GDM1 (cell line): Measurements from ENCODE around the gene GAD1.

ENCODE experiments used
- DNase-seq: peaks from one replicate; lab custom pipeline; 2025; lab: John Stamatoyannopoulos, UW

The GAD1 gene

GRCh38 chr2:170816504-170817092 lies at the start of gene GAD1:
Gene GAD1, plus strand, starts transcription at chr2:170816887. Its CDS starts 1,705 bp downstream, at chr2:170818592.
- DNase-seq = peak; percentile 44

GRCh38 chr2:170770008-170770605 lies 46.6 kb upstream of the GAD1 start, which contains the start of gene ERICH2:
Gene ERICH2, plus strand, starts transcription at chr2:170770378. Its CDS starts 304 bp downstream, at chr2:170770682.
- DNase-seq = no peak

DNA sequence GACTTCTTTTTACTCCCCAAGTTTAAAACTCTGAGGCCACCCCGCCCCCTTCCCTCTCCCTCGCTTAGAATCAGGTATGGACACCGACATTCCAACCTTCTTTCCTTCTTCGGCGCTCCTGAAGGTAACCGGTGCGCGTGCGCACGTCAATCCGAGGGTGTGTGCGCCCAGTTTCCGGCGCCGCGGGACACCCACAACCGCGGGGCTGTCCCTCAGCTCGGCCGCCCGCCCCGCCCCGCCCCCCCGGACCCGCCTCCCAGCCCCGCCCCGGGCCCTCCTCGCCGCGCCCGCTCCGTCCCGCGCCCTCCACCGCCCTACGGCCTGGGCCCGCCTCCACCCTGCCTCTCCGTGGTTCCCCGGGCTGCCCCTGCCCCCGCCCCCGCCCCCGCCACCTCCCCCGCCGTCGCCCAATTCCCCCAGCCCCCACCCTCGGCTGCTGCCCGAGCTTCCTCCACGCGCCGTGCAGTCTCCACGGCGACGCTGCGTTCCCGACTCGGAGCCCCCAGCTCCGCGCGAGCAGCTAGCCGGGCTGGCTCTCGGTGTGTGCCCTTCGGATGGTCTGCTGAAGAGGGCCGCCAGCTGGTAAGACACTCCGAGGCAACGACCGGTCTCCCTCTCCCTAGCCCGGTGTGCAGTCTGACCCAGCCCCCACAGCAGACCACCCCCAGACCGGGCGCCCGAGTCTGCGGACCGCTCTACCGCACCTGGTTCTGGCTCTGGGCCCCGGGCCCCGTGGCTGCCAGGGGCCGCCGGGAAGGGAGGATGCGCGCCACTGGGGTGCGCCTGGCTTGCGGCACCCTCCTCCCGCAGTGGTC lies 45.9 kb upstream of the GAD1 start:
- no peak for DNase-seq

- no peak for DNase-seq
Measured at GRCh38 chr2:170771421-170771937, 45.2 kb upstream of the GAD1 start.

DNA sequence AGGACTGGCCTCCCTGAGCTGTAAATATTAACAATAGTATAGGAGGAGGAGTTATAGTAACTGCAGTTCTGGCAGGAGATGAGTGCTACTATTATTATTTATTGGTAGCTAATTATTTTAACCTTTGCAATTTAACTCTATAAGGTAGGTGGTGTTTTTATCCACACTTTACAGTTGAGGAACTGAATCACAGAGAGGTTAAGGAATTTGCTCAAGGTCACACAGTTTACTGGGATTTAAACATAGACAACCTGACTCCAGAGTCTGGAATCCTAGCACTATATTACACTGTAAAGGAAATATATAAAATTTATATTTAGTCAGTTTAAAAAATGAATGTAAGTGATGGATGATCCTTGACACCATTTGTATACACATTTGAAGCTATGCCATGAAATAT lies 44.4 kb upstream of the GAD1 start:
- DNase-seq = no peak

DNA sequence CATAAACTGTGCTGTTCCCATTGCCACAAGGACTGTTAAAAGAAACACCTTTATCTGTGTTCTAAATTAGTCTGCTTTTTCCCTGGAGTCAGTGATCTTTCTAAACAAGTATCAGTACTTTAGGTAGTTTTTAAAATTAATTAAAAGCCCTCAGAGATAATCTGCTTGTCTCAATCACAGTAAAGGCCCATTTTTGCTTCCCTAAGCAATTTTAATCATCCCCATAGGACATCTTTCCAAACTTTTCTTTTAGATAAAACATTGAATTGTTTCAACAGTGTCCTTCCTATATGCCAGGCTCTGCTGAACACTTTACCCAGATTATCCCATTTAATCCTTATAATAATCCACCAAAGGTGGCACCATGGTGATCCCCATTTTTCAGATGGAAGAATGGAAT lies 42.6 kb upstream of the GAD1 start:
- no peak for DNase-seq

DNA sequence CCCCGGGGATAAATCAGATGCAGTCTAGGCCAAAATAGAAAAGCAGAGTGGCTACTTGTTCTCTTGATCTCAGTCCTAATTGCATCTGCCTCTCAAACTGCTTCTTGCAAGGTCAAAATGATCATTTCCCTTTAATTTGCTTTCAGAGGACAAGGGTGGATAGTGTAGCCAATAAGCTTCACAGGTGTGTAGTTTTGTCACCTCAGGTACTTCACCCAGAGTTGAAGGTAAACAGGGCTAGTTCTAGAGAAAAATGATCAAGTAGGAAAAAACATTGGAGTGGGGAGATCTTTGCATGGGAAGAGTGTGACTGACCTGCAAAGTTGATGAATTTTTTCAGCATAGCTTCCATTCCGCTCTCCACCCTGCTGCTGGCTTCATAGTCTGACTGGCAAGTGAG lies 37.8 kb upstream of the GAD1 start:
- no peak for DNase-seq

- DNase-seq = no peak
Measured at GRCh38 chr2:170779304-170779703, 37.4 kb upstream of the GAD1 start.

- DNase-seq = no peak
Measured at GRCh38 chr2:170782673-170783072, 34.0 kb upstream of the GAD1 start.

DNA sequence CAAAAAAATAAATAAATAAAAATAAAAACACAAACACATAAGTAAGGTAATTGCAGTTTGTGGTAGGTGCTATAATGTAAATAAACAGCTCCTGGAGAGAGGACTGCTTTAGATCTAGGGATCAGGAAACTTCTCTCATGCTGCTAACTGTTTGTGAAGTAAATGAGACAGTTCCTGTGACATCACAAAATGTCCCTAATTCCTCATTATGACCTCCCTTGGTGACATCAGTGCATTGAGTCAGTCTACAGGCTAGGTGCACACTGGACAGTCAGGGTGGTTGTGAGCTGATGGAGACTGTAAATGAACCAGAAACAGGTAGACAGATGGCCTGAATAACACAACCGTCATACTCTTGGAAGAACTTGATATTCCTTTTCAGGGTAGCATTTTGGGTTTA lies 33.1 kb upstream of the GAD1 start:
- no peak for DNase-seq

DNA sequence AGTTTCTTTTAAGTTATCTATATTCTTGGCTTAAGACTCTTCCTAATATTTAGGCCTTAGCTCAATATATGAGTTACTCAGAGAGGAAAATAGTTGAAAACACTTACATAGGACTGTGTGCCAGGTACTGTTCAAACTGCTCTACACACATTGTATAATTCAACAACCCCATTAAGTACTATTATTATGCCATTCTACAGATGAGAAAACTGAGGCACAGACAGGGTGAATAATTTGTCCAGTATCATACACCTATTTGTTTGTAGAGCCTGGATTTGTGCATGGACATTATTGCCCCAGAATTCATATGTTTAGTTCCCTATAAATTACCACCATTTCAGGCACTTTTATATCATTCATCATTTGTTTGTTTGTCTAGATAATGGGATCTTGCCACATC lies 17.7 kb upstream of the GAD1 start:
- DNase-seq = no peak

GRCh38 chr2:170806548-170806947 lies 10.1 kb upstream of the GAD1 start:
- DNase-seq = no peak

DNA sequence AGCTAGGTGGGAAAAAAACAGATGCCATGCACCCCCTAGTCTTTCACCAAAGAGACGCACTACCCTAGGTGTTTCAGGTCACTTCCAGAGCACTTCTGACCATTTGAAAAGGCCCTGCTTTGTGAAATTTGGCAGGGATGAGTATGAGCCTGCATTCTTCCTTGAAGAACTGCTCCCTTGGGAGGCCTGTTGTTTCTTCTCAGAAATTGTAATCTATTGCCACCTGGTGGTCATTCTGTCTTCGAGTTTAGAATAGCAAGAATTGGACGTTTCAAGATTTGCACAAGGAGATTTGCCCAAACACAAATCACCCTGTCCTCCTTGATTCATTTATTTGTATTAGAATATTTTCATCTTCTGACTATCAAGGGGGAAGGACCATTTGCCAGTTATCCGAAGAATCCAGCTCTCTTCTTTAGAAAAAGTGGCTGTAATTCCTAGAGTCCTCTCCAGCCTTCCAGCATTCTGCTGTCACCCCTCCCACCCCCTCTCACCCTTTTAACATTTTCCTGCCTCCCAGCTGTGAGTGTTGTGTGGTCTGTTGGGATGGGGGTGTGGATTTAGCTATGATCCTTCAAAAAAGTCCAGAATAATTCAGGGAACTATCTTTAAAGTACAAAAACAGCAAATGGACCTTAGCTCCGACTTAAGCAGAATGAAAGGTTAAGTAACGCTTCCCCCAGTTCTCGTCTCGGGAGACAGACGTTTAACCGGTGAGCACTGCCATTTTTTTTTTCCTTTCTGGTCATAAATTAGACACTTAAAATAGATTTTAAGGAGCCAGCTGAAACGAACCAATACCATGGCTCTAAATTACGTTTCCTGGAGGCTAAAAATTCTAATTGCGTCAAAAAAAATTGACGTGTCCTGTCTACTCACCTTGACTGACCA lies 3.7 kb upstream of the GAD1 start:
- DNase-seq = no peak

DNA sequence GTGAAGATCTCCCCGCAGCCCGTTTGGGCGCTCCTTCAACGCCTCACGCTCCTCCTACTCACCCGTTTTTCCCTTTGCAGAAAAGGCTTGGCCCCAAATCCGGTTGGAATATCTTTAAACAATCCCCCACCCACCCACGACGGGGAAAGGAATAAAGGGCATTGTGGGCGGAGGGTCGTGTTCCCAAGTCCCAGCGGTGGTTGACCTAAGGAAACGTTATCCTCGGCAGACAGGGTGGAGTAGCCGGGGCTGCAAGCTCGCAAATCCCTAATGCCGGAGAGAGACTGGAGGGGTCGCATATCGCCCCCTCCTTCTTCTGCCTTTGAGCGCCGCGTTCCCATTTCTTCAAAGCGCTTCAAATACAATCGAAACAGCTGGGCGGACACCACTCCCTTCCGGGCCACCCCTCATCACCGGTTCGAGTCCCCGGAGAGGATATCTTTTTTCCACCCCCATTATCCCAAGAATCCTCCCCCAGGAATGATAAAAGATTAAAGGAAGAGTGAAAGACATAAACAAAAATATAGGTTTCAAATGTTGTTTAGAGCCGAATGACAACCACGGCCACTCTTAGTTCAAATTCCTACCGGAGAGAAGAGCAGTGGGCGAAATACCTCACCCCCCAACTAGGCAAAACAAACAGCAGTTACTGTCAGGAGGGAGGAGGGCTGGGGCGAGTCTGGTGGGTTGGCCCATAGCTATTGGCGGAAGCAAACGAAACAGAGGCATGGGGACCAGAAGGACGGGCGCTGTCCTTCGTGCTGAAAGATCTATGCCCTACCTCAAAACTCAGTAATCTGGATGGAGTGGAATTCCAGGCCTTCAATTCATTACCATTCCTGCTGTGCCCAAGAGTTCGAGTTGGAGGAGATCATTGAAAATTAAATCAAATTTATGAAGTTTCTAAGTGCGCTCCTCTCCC lies 2.8 kb upstream of the GAD1 start:
- DNase-seq = no peak

DNA sequence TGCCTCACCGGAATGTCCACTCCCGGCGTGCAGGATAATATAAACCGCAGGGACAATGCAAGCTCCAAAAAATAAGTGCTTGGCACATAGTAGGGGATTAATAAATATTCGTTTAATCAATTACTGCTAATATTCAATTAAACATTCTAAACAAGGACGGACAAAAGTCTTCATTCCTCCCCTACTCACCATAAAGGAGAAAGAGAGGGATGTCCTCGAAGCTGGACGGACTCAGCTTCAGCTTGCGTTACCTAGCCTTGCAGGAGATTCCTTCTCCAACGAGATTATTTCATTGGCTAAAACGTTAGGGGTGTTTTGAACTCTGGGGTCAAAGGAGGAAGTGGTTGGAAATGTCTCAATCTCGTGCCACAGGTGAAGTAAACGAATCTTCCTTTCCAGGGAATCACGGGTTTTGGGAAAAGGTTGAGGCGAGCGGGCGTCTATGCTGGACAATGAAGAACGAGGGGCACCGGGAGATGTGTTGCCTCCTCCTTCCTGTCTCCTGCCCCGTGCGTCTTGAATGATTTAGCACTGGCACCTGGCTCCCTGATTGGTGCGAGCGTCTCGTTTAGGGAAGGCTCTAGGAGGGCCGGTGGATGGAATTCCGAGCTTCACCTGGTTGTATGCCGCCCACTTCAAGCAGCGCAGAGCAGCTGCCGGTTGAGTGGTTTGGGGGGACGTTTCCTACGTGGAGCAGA lies 2.0 kb upstream of the GAD1 start:
- no peak for DNase-seq

DNA sequence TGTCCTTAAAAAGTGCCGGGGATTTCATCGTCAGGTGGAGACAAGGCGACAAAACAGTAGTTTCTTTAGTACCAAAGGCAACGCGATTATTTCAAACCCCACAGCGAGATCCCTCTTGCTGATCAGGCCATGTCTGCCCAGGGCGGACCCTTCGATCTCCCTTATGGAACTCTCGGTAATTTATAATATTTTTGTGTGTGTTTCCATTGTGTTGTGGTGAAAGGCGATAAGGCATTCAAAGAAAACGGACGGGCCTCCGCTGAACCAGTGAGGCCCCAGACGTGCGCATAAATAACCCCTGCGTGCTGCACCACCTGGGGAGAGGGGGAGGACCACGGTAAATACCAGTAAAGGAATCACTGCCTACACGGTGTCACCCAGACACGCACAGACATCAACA lies 1.4 kb upstream of the GAD1 start:
- no peak for DNase-seq

GRCh38 chr2:170815746-170816503 lies 762 bp upstream of the GAD1 start:
- peak; percentile 38 for DNase-seq

DNA sequence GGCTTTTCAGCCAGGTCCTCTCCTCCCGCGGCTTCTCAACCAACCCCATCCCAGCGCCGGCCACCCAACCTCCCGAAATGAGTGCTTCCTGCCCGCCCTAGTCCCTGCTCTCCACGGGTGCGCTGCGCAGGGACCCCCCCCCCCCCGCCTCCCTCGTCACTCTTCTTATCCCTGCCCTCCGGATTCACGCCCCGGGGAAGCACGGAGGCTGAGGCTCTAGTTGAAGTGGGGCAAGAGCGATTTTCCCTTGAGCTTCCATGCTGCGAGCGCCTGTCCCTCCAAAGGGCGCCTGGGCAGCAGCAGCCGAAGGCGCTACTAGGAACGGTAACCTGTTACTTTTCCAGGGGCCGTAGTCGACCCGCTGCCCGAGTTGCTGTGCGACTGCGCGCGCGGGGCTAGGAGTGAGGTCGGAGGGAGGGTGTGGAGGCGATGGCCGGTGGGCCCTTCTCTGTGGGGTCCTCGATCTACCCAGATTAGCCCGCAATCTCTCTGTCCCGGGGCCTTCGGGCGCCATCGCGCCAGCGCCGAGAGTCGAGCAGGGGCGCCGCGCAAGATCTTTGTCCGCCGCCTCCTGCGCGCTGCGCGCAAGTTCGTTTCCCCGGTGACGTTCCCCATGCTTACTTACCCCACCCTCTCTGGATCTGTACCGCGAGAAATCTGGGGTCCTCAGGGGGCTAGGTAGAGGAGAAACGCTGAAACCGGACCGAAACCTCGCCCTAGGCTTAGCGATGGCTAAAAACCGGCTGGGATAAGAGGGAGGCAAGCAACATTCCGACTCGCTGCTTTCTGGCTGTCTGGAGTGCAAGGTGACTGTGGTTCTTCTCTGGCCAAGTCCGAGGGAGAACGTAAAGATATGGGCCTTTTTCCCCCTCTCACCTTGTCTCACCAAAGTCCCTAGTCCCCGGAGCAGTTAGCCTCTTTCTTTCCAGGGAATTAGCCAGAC lies 677 bp downstream of the GAD1 start:
- no peak for DNase-seq
